COR-L47 (cell line): Measurements from ENCODE around the gene DUX4.
"Not testable (repeated sequence)": the region's sequence is repeated elsewhere in the genome, so short reads cannot be mapped to it uniquely, and the experiment has no call there.

ENCODE experiments used
- DNase-seq: peaks from one replicate; lab custom pipeline; 2025; lab: John Stamatoyannopoulos, UW

Gene DUX4

GRCh38 chr4:190173428-190173827, at the start of gene DUX4:
DUX4 (plus strand) TSS chr4:190173774; CDS start chr4:190173774, 0 bp downstream.
- not testable (repeated sequence) for DNase-seq

GRCh38 chr4:190175436-190175835, 1.9 kb downstream of the DUX4 start:
- DNase-seq, result not testable (repeated sequence)

GRCh38 chr4:190177727-190178605, 4.4 kb downstream of the DUX4 start:
- not testable (repeated sequence) for DNase-seq

- not testable (repeated sequence) for DNase-seq
Observed at GRCh38 chr4:190178606-190178990, 5.0 kb downstream of the DUX4 start.

- DNase-seq, result not testable (repeated sequence)
Observed at GRCh38 chr4:190179030-190179739, 5.6 kb downstream of the DUX4 start.

GRCh38 chr4:190179740-190180094, 6.1 kb downstream of the DUX4 start:
- DNase-seq, result not testable (repeated sequence)

GRCh38 chr4:190180947-190181346, 7.4 kb downstream of the DUX4 start:
- DNase-seq, result not testable (repeated sequence)

GRCh38 chr4:190181481-190182100, 8.0 kb downstream of the DUX4 start:
- DNase-seq, result not testable (repeated sequence)

GRCh38 chr4:190203510-190203909, 29.9 kb downstream of the DUX4 start:
- DNase-seq, result not testable (repeated sequence)
